Right renal pelvis (tissue), 4 donors: ENCODE data around the gene SPACA1. TPM values are rescaled to one million over a fixed set of nuclear protein-coding genes. Genes with fewer than 3 reads are reported as not detected.
"Not testable (repeated sequence)": the region's sequence is repeated elsewhere in the genome, so short reads cannot be mapped to it uniquely, and the experiment has no call there.

Experiments used
- DNase-seq, 4 donors: peaks; one replicate each; pipeline ENCODE4 v3.0.0-alpha.2; 2013; ENCODE audit warnings: low read depth in 4 of 4, low spot score in 3 of 4, missing footprints in 1 of 4
- polyA plus RNA-seq, 4 donors: library from polyadenylated mRNA; unstranded; fragments of 120-200 nt; gene quantifications; one replicate each; pipeline ENCODE4 v1.2.1, GENCODE V29; 2013; ENCODE audit not compliant: insufficient read length in 4 of 4

The SPACA1 gene
- under 1 TPM in 1 of 4 donors, not detected in 3; 0.05 TPM for polyA plus RNA-seq

- DNase-seq, result no peak
Measured at GRCh38 chr6:88047510-88048150, at the start of gene SPACA1. TSS of gene SPACA1 (plus strand) at chr6:88047841. CDS start at chr6:88047906, 65 bp downstream.

GRCh38 chr6:88000713-88001112 lies 46.9 kb upstream of the SPACA1 start:
- no peak for DNase-seq

- DNase-seq, result not testable (repeated sequence)
Measured at GRCh38 chr6:88001279-88001678, 46.4 kb upstream of the SPACA1 start.

- no peak for DNase-seq
Measured at GRCh38 chr6:88004707-88005106, 42.9 kb upstream of the SPACA1 start.

- DNase-seq, result no peak
Measured at GRCh38 chr6:88006557-88006956, 41.1 kb upstream of the SPACA1 start.

- no peak for DNase-seq
Measured at GRCh38 chr6:88008411-88008810, 39.2 kb upstream of the SPACA1 start.

GRCh38 chr6:88008831-88009231 lies 38.8 kb upstream of the SPACA1 start:
- DNase-seq, result no peak

GRCh38 chr6:88013015-88013414 lies 34.6 kb upstream of the SPACA1 start:
- DNase-seq, result no peak

- no peak for DNase-seq
Measured at GRCh38 chr6:88013554-88013953, 34.1 kb upstream of the SPACA1 start.

- DNase-seq, result no peak
Measured at GRCh38 chr6:88020439-88020838, 27.2 kb upstream of the SPACA1 start.

GRCh38 chr6:88024696-88025095 lies 22.9 kb upstream of the SPACA1 start:
- DNase-seq, result no peak

- no peak for DNase-seq
Measured at GRCh38 chr6:88031550-88031949, 16.1 kb upstream of the SPACA1 start.

- no peak for DNase-seq
Measured at GRCh38 chr6:88044530-88044929, 3.1 kb upstream of the SPACA1 start.

- no peak for DNase-seq
Measured at GRCh38 chr6:88045521-88046136, 2.0 kb upstream of the SPACA1 start.

GRCh38 chr6:88048578-88048977 lies 937 bp downstream of the SPACA1 start:
- DNase-seq, result no peak

- DNase-seq, result no peak
Measured at GRCh38 chr6:88050140-88050818, 2.6 kb downstream of the SPACA1 start.

- no peak for DNase-seq
Measured at GRCh38 chr6:88059191-88059590, 11.6 kb downstream of the SPACA1 start.

GRCh38 chr6:88062376-88062775 lies 14.7 kb downstream of the SPACA1 start:
- no peak for DNase-seq

- DNase-seq, result no peak
Measured at GRCh38 chr6:88072462-88072861, 24.8 kb downstream of the SPACA1 start.

- no peak for DNase-seq
Measured at GRCh38 chr6:88074791-88075190, 27.1 kb downstream of the SPACA1 start.

- DNase-seq, result no peak
Measured at GRCh38 chr6:88077305-88077704, 29.7 kb downstream of the SPACA1 start.

- DNase-seq, result no peak
Measured at GRCh38 chr6:88086792-88087191, 39.2 kb downstream of the SPACA1 start.
